ENCODE results near the gene SCRT2.

- no peak for TF ChIP-seq CTCF (IDR thresholded peaks at IDR 0.05; ENCODE audit: low read length)
- no peak for TF ChIP-seq EZH2 (IDR thresholded peaks at IDR 0.05; ENCODE audit: borderline replicate concordance, low read length)
Measured at GRCh38 chr20:646868-647233, 28.8 kb downstream of the SCRT2 start.

Measured in OCI-LY1 (cell line).